Hematopoietic multipotent progenitor cell treated with erythropoietin and hydrocortisone succinate and interleukin-3 and kit ligand, for 6 days (in vitro differentiated cells): ENCODE measurements around the gene NUFIP1.
A peak's percentile ranks its signal among the peaks of the same experiment; 100 is the strongest.
"Not testable (repeated sequence)": the region's sequence is repeated elsewhere in the genome, so short reads cannot be mapped to it uniquely, and the experiment has no call there.

ENCODE experiments used
- DNase-seq: peaks from one replicate; pipeline ENCODE4 v3.0.0-alpha.2; 2015

Gene NUFIP1

GRCh38 chr13:44989071-44989889 lies at the start of gene NUFIP1, which contains the start of gene GPALPP1:
NUFIP1 (minus strand) TSS chr13:44989471; CDS start chr13:44989436, 35 bp downstream.
GPALPP1 (plus strand) TSS chr13:44989538; CDS start chr13:44989655, 117 bp downstream.
- DNase-seq: peak; percentile 99

DNA sequence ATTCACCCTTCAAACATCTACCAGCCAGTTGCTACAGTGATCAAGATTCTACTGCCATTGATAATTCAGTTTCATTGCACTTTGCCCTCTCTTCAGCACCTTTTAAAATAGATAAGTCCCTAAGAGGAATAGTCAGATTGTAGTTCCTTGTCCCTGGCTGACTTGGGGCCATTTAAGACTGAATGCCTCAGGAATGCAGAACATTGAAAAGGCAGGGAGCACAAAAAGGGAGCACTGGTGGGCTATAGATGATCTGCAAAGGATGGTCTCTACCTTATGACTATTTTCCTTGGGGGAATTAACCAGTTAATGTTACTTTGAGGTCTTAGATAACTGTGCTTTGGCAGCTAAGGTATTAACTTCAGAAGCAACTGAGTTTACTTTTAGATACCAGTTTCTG lies 46.9 kb upstream of the NUFIP1 start:
- DNase-seq: no peak

- DNase-seq: no peak
These were observed 45.1 kb upstream of the NUFIP1 start for GRCh38 chr13:45034342-45034741.

GRCh38 chr13:45024847-45025246 lies 35.6 kb upstream of the NUFIP1 start:
- no peak for DNase-seq

- no peak for DNase-seq
These were observed 32.0 kb upstream of the NUFIP1 start for GRCh38 chr13:45021250-45021649.

GRCh38 chr13:45019981-45020380 lies 30.7 kb upstream of the NUFIP1 start:
- not testable (repeated sequence) for DNase-seq

GRCh38 chr13:45016792-45017425 lies 27.6 kb upstream of the NUFIP1 start:
- DNase-seq: no peak

- DNase-seq: no peak
These were observed 26.0 kb upstream of the NUFIP1 start for GRCh38 chr13:45015300-45015699.

DNA sequence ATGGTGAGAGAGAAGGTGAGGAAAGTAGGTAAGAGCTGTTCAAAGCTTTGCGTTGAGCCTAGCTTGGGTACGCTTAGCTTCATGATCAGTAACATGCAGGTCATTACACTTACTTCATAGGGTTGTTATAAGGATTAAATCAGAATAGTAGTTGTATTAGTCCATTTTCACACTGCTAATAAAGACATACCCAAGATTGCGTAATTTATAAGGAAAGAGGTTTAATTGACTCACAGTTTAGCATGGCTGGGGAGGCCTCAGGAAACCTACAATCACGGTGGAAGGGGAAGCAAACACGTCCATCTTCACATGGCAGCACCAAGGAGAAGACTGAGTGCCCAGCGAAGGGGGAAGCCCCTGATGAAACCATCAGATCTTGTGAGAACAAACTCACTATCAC lies 21.9 kb upstream of the NUFIP1 start:
- DNase-seq: no peak

DNA sequence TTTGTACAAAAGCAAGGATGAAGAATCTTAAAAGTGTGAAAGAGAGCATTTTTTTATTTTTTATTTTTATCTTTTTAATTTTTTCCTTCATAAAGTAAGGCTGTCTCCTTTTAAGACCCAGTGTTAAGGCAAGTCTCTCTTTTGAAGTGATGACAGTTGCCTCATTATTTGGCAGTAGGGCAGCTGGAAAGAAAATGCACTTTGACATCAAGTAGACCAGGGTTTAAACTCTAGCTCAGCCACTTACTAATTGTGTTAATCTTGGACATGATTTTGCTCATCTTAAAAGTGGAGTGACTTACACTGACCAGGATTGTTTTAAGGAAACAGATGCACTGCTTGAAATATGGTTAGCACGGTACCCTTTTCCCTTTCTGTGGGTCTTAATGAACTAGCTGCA lies 18.6 kb upstream of the NUFIP1 start:
- no peak for DNase-seq

GRCh38 chr13:45007225-45007624 lies 18.0 kb upstream of the NUFIP1 start:
- DNase-seq: no peak

DNA sequence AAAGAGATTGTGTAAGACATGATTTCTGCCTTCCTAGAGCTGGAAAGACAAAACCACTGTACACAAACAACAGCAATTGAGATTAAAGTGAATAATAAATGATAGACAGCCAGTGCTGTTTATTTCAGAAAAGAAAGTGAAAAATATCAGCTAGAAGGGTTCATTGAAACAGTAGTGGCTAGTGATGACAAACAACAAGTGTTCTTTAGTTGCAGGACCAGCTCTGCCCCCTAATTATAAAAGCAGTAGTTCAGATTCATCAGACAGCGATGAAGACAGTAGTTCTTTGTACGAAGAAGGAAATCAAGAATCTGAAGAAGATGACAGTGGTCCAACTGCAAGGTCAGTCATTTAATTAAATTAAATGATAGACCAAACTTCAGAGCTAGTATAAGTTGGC lies 14.8 kb upstream of the NUFIP1 start:
- DNase-seq: no peak

DNA sequence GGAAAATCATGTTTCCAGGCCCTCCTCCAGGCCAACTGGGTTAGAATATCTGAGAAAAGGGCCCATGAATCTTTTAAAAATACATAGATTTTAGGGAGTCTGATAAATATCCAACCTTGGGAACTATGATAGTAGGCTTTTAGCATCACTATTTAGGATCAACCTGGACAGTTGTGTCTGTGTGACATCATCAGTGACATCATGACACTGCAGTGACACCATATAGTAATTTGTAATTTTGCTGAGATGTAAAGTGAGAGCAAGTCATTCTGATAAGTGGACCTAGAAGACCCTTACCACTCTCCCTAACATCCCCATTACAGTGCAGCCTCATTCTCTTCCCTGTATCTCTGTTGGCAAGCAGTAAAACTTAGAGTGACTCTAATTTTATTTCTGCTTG lies 14.1 kb upstream of the NUFIP1 start:
- DNase-seq: no peak

DNA sequence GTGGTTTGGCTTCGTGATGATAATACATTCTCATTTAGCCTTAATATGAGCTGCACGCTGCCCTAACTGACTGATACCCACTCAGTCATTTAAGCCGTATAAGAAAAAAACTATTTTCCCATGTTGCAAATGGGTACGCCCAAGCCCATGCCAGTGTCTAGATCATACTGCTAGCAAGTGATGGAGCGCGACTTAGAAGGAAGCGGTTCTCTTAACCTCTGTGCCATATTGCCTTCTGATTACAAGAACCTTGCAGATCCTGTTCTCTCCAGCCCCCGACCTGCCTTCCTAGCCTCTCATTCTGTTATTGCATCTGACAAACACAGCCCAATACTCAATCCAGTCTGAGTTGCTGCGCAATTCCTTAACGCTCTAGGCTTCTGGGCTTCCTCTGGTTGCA lies 670 bp upstream of the NUFIP1 start:
- DNase-seq: peak; percentile 41

GRCh38 chr13:44978328-44978727 lies 10.9 kb downstream of the NUFIP1 start:
- DNase-seq: no peak

DNA sequence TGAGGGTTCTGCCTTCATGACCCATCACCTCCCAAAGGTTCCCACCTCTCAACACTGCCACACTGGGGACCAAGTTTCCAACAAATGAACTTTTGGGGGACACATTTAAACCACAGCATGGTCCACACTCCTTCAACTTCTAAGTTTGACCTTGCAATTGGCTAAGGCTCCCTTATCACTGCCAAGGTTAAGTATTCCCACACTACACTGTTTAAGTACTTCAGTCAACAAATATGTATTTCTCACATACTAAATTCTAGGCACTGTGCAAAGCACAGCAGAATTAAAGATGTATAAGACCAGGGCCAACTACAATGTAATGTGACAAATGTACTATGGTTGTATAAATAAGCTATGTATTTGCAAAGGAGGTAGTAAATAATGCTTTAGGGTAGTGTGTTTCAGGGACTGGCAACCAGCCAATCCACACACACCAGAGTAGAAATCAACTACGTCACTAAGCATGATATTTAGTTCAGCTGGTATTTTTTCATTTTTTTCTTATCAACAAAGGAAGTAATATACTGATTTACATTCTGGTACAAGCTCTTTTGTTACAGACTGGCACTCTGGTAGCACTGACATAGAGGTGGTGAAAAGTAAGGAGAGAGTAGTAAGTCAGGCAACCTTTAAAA lies 12.2 kb downstream of the NUFIP1 start:
- no peak for DNase-seq

- DNase-seq: no peak
These were observed 13.1 kb downstream of the NUFIP1 start for GRCh38 chr13:44976196-44976595.

DNA sequence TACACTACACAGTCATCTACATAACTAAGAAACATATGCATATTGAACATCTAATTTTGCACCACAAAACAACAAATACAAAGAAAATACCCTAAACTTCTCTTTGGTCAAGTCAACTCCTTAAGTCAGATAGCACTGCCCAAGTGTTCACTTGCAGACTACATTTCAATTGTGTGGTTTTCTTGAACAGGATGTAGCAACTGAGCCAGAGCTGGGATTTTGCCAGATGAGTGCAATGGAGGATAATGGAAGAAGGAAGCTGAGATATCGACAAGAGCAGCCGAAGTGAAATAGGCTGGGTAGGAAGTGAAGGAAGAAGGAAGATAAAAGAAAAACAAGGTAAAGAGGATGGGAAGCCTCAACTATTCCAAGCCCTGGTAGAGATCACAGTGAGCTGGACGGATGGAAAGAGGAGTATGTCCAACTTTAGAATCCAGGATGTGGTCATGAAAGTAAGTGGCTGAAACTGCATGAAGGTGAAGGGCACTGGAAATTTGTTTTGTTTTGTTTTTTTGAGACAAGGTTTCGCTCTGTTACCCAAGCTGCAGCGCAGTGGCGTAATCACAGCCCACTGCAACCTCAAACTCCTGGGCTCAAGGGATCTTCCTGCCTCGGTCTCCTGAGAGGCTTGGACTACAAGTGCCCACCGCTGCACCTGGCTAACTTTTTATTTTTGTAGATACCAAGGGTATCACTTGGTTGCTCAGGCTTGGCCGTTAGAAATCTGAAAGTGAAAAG lies 15.0 kb downstream of the NUFIP1 start:
- DNase-seq: peak; percentile 77

- peak; percentile 73 for DNase-seq
These were observed 16.2 kb downstream of the NUFIP1 start for GRCh38 chr13:44972956-44973581.

- DNase-seq: no peak
These were observed 17.3 kb downstream of the NUFIP1 start for GRCh38 chr13:44971656-44972595.
